ENCODE results near the gene ANTXRL. TPM values are rescaled to one million over a fixed set of nuclear protein-coding genes. Genes with fewer than 3 reads are reported as not detected.
"Not testable (repeated sequence)": the region's sequence is repeated elsewhere in the genome, so short reads cannot be mapped to it uniquely, and the experiment has no call there.

Gene ANTXRL
- total and polyA plus RNA-seq, 2 of the 8 experiments (the other 6 are each of a cell fraction or from before 2014, with no cell fraction given) = not detected

DNA sequence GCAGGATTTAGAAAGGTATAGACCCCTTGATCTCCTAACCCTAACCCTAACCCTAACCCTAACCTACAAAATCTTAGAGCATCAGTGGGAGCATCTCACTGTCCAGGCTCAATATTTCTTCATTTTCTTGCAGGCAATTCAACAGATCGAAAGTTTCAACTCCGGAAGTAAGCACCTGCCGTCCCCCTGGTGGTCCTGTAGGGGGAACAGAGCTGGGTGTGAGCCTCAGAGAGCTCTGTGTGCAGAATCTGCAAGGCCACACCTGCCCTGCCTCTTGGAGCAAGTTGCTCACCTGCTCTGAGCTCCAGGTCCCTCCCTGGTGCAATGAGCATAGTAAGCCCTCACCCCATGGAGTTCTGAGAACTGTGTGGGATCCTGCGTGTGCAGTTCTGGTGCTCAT lies 9.3 kb downstream of the ANTXRL start:
- H2BK20ac ChIP-seq (ENCODE audit: low read length); H4K91ac ChIP-seq (replicated peaks; ENCODE audit: insufficient read length, low read length); H3K4me1 ChIP-seq (replicated peaks in 1 of 4; ENCODE audit: control insufficient read depth in 3 of 4, insufficient read depth in 4 of 4, low read length in 3 of 4); H3K23ac ChIP-seq (ENCODE audit: insufficient read length); H3K27me3 ChIP-seq (replicated peaks in 1 of 4; ENCODE audit: control insufficient read depth in 3 of 4, extremely low read depth in 1 of 4, insufficient read depth in 3 of 4, low read length in 3 of 4); H3K9me3 ChIP-seq (ENCODE audit: insufficient read depth in 2 of 2, low read depth in 1 of 2, low read length in 1 of 2); H3K79me1 ChIP-seq (ENCODE audit: low read depth, low read length); H2AK5ac ChIP-seq (ENCODE audit: low read depth, low read length); FAIRE-seq; H2BK12ac ChIP-seq (ENCODE audit: low read depth, low read length); H3K18ac ChIP-seq (ENCODE audit: extremely low read depth, low read length); H4K20me1 ChIP-seq (replicated peaks in 1 of 2; ENCODE audit: control insufficient read depth in 1 of 2, insufficient read depth in 2 of 2, low read length in 2 of 2); H3K4me3 ChIP-seq (ENCODE audit: extremely low read depth in 1 of 4, insufficient read depth in 2 of 4, low read depth in 3 of 4, low read length in 4 of 4); H2BK120ac ChIP-seq (replicated peaks; ENCODE audit: low read depth, low read length); H3K9ac ChIP-seq (replicated peaks in 1 of 4; ENCODE audit: extremely low read depth in 1 of 4, low read depth in 3 of 4, low read length in 3 of 4); H2BK15ac ChIP-seq (ENCODE audit: low read length); H4K8ac ChIP-seq (ENCODE audit: extremely low read depth, insufficient read depth, low read length); H4K5ac ChIP-seq (ENCODE audit: insufficient read length, low read depth, low read length); H2BK5ac ChIP-seq (ENCODE audit: low read depth, low read length); H3K36me3 ChIP-seq (ENCODE audit: control insufficient read depth in 2 of 4, insufficient read depth in 4 of 4, low read length in 3 of 4); H3K79me2 ChIP-seq (ENCODE audit: control insufficient read depth in 1 of 2, insufficient read depth in 2 of 2, low read length in 2 of 2); H3K4me2 ChIP-seq (ENCODE audit: insufficient read depth in 1 of 2, low read depth in 2 of 2, low read length in 2 of 2); H3K56ac ChIP-seq (replicated peaks; ENCODE audit: insufficient read length, low read depth, low read length); H2AFZ ChIP-seq (ENCODE audit: low read length); H3K4ac ChIP-seq (replicated peaks; ENCODE audit: insufficient read length, low read depth, low read length); H3K14ac ChIP-seq (ENCODE audit: insufficient read length); H3K27ac ChIP-seq (ENCODE audit: low read depth, low read length): not testable (repeated sequence)
- ChIA-PET CTCF (ENCODE audit: partially characterized antibody) (interaction anchor here (0.7 to 2.0 kb wide), 11 partner anchors 11 to 258 kb away, joined by 3 to 7 read pairs (median 4); no protein-coding TSS in a partner anchor), POLR2A (ENCODE audit: partially characterized antibody) (interaction anchor here (1.0 kb wide), 1 partner anchor 20 kb away, joined by 3 read pairs; no protein-coding TSS in a partner anchor)
- peak in 1 of 2 experiments; percentile 9; a peak in 2 of 4 replicates for TF ChIP-seq RAD21 (IDR thresholded peaks at IDR 0.05 in 1 of 2, conservative IDR thresholded peaks at IDR 0.05 in 1 of 2; ENCODE audit: low read depth in 2 of 2, low read length in 2 of 2)
- TF ChIP-seq, protein P1, sequence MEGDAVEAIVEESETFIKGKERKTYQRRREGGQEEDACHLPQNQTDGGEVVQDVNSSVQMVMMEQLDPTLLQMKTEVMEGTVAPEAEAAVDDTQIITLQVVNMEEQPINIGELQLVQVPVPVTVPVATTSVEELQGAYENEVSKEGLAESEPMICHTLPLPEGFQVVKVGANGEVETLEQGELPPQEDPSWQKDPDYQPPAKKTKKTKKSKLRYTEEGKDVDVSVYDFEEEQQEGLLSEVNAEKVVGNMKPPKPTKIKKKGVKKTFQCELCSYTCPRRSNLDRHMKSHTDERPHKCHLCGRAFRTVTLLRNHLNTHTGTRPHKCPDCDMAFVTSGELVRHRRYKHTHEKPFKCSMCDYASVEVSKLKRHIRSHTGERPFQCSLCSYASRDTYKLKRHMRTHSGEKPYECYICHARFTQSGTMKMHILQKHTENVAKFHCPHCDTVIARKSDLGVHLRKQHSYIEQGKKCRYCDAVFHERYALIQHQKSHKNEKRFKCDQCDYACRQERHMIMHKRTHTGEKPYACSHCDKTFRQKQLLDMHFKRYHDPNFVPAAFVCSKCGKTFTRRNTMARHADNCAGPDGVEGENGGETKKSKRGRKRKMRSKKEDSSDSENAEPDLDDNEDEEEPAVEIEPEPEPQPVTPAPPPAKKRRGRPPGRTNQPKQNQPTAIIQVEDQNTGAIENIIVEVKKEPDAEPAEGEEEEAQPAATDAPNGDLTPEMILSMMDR (IDR thresholded peaks at IDR 0.05; ENCODE audit: control extremely low read depth in 1 of 3, insufficient read depth in 1 of 3, low read depth in 1 of 3, low read length in 3 of 3) = peak in 1 of 3 experiments; percentile 32; a peak in 2 of 4 replicates
- WGBS, 2 experiments (ENCODE audit: extremely low coverage in 1 of 2, insufficient coverage in 1 of 2, insufficient read length in 1 of 2, insufficient replicate concordance in 2 of 2, low coverage in 1 of 2, low lambda C conversion rate in 2 of 2, missing lambda C conversion rate in 1 of 2) = 78% methylated on average over 4 of the region's 4 CpGs; no CpG with 5 or more reads in 1 of the 2 experiments
- H3K23me2 ChIP-seq (ENCODE audit: low read depth, low read length) = peaks cover 13% of the 10 kb centered on the region; the same call in 1 of the 2 replicates
- peak in 1 of 2 experiments; percentile 45 for DNase-seq (ENCODE audit: low read depth in 1 of 2, low spot score in 2 of 2)

Data from H1 (cell line).